GM18867 (cell line): ENCODE measurements around the gene DNAH12.
"Not testable (repeated sequence)": the region's sequence is repeated elsewhere in the genome, so short reads cannot be mapped to it uniquely, and the experiment has no call there.

Experiments
- ATAC-seq: cut with Tn5 transposase; IDR thresholded peaks from one replicate; pipeline ENCODE4 v1.9.1; 2021; ENCODE audit warnings: mild to moderate bottlenecking, moderate library complexity; ENCODE audit not compliant: unreplicated experiment

DNAH12 gene

GRCh38 chr3:57326498-57326897, 217.6 kb downstream of the DNAH12 start:
- ATAC-seq, result not testable (repeated sequence)

GRCh38 chr3:57314204-57314603, 229.9 kb downstream of the DNAH12 start:
- ATAC-seq, result no peak

- ATAC-seq, result no peak
Measured at GRCh38 chr3:57309769-57310360, 234.3 kb downstream of the DNAH12 start.

GRCh38 chr3:57303520-57303919, 240.6 kb downstream of the DNAH12 start:
- ATAC-seq, result not testable (repeated sequence)

- ATAC-seq, result no peak
Measured at GRCh38 chr3:57298041-57298440, 246.1 kb downstream of the DNAH12 start.

GRCh38 chr3:57292897-57293526, 251.1 kb downstream of the DNAH12 start:
- ATAC-seq, result no peak

GRCh38 chr3:57292159-57292896, 251.8 kb downstream of the DNAH12 start, which contains the start of gene ASB14:
ASB14 (minus strand) TSS chr3:57292685; CDS start chr3:57292033, 652 bp downstream.
- ATAC-seq, result no peak

- ATAC-seq, result no peak
Measured at GRCh38 chr3:57288403-57288802, 255.7 kb downstream of the DNAH12 start.

- no peak for ATAC-seq
Measured at GRCh38 chr3:57287205-57287604, 256.9 kb downstream of the DNAH12 start.

- ATAC-seq, result no peak
Measured at GRCh38 chr3:57283334-57283733, 260.8 kb downstream of the DNAH12 start.

- no peak for ATAC-seq
Measured at GRCh38 chr3:57281715-57282114, 262.4 kb downstream of the DNAH12 start.

GRCh38 chr3:57279685-57280084, 264.5 kb downstream of the DNAH12 start:
- ATAC-seq, result no peak

- ATAC-seq, result no peak
Measured at GRCh38 chr3:57278237-57278636, 265.9 kb downstream of the DNAH12 start.

- no peak for ATAC-seq
Measured at GRCh38 chr3:57275393-57275792, 268.8 kb downstream of the DNAH12 start.

- no peak for ATAC-seq
Measured at GRCh38 chr3:57274845-57275244, 269.3 kb downstream of the DNAH12 start.

- no peak for ATAC-seq
Measured at GRCh38 chr3:57268416-57268815, 275.7 kb downstream of the DNAH12 start.

- no peak for ATAC-seq
Measured at GRCh38 chr3:57261929-57262328, 282.2 kb downstream of the DNAH12 start.

GRCh38 chr3:57261119-57261518, 283.0 kb downstream of the DNAH12 start:
- ATAC-seq, result no peak

- ATAC-seq, result no peak
Measured at GRCh38 chr3:57257678-57258077, 286.5 kb downstream of the DNAH12 start.

GRCh38 chr3:57256844-57257243, 287.3 kb downstream of the DNAH12 start:
- ATAC-seq, result no peak

- ATAC-seq, result no peak
Measured at GRCh38 chr3:57252404-57252803, 291.7 kb downstream of the DNAH12 start.

- ATAC-seq, result no peak
Measured at GRCh38 chr3:57244946-57245345, 299.2 kb downstream of the DNAH12 start.
